ENCODE data around the gene CDH4. TPM values are rescaled to one million over a fixed set of nuclear protein-coding genes. Genes with fewer than 3 reads are reported as not detected.

CDH4 gene
- polyA plus RNA-seq, 4 donors: 1.1 to 8.1 (median 6.9) TPM

DNA sequence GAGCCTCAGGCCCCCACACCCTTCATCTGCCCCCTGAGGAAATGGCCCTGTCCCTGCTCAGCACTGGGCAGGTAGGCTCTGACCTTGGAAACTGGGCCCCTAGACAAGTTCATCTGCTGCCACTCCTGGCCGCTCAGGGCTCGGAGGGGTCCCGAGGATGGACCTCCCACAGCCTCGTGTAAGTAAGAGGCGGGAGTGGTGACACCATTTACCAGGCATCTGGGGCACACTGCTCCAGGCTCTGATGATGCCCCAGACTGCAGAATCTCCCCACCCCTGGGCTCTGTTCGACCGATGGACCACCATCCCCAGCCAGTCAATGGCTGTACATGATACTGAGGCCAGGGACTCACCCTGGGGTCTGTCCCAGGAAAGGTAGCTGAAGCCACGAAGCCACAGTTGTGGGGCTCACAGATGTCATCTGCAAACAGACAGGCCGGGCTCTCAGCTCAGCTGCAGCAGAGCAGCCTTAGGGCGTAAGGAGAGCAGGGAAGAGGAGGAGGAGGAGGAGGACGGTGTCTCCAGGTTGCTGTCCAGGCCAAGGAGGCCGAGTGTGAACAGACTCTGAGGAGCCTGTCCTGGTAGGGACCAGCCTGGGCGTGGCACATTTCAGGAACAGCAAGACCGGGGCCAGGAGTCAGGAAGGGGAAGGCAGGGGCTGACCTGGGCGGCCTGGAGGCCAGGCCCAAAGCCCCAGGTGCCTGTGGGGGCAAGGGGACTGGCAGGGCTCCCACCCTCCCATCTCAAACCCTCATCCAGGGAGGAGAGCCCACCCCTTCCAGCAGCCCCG, 513.2 kb downstream of the CDH4 start:
- no peak for DNase-seq (ENCODE audit: low read depth in 4 of 4, low spot score in 3 of 4)

DNA sequence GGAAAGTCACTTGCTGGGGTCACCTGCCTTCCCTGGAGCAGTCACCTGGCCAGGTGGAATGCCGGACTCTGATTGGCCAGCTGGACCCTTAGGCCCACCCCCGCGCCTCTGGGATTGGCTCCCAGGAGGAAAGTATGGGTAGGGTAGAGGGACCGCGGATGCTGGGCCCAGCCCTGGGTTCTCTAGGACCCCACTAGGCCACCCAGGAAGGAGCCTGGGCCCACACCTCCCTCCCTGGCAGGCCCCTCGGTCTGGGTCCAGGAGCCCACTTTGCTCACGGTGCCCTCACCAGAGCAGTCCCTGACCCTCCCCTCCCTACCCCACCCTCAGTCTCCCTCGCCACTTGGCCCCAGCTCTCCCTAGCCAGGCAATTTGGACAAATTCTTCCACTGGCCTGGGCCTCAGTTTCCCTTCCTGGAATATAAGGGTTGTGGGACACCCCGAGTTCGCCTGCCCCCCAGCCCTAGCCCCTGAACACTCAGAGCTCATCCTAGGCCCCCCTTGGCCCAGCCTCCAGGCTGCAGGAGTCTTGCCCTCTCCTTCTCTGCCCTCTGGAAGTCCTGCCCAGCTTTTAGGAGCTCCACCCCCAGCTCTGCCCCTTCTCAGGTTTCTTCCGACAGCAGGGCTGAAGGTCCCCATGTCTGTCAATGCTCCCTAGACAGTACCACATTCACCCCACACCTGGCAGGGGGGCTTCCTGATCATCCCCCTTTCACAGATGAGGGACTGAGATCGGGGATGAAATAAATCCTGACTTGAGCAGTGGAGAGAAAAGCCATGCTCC, 514.0 kb downstream of the CDH4 start:
- DNase-seq (ENCODE audit: low read depth in 4 of 4, low spot score in 3 of 4): no peak

DNA sequence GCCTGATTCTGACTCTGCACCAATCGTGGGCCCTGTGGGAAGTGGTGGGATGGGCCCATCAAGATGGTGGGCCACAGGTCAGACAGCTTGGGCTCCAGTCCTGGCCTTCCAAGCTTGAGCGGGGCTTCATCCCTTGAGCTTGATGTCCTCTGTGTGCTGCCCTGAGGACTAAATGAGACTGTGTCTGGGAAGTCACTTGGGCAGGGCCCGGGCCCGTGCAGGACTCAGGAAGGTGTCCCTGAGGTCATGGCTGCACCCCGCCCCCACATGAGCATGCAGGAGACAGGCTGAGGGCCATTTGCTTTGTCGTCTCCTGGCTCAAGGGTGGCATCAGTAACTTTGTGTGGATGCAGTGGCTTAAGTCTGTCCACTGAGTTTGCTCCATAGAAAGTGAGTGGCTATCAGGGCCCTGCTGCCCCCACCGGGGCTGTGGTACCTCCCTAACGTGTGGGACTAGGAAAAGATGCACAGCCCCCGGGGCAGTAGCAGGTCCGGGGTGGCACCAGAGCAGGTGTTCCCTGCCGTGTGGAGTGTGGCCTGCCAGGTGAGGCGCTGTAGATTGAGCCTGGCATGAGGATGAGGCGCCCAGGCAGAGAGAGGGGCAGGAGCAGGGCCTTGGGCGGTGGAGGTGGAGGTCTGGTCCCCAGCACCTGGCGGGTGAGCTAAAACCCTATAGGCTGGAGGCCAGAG, 515.0 kb downstream of the CDH4 start:
- DNase-seq (ENCODE audit: low read depth in 4 of 4, low spot score in 3 of 4): no peak

DNA sequence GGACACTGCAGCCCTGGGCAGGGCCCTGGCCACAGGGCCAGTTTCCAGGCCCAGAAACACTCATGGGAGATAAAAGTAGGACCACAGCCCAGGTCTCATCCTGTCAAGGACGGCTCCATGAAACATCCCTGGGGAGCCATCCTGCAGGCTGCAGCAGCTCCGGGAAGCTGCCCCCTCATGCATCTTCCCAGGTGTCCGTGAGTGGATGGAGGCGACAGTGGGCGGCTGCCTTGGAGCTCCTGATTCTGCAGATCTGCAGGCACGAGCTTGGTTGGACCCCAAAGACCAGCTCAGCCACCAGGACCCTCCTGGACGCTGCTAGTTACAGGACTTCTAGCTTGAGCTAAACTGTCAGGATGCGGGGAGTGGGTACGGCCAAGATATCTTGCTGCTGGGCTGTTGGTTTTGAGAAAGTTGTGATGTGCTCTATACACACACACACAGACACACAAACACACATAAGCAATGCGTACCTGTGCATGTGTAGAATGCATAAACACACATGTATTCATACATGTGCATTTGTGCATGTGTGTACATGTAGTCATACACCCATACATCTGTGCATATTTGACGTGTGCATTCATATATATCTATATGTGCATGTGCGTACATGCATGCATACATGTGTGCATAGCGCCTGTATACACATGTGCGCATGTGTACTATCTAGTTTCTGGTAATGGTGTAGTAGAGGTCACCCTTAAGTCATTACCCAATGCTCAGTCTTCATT, 515.9 kb downstream of the CDH4 start:
- DNase-seq (ENCODE audit: low read depth in 4 of 4, low spot score in 3 of 4): no peak

DNA sequence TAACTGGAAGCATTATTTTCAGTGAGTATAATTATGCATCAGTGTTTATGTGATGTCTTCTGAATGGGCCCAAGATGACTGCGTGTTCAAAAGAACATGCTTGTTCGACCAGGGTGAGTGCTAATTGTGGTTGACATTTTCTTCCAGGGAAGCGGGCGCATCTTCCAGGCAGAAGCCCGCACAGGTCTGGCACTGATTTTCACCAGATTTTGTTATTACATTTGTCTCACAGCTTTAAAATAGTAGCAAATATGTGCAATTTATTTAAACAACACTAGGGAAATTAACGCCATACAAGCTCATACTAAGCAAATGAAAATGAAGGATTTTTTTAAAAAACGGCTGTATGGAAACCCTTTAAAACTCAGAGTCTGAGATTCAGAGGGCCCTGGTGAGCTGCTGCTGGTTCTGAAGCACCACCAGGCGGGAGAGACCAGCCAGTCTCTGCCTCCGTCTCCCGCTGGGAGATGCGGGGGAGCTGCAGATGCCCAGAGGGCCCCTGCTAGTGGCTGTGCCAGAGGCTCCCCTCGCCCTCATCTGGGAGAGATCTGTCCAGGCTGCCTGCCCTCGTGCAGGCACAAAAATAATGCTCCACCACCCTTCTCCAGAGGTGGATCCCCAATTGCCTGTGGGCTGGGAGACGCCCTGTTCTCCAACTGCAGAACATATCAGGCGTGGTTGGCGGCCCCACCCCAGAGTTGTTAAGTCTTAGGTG, 516.7 kb downstream of the CDH4 start:
- no peak for DNase-seq (ENCODE audit: low read depth in 4 of 4, low spot score in 3 of 4)

DNA sequence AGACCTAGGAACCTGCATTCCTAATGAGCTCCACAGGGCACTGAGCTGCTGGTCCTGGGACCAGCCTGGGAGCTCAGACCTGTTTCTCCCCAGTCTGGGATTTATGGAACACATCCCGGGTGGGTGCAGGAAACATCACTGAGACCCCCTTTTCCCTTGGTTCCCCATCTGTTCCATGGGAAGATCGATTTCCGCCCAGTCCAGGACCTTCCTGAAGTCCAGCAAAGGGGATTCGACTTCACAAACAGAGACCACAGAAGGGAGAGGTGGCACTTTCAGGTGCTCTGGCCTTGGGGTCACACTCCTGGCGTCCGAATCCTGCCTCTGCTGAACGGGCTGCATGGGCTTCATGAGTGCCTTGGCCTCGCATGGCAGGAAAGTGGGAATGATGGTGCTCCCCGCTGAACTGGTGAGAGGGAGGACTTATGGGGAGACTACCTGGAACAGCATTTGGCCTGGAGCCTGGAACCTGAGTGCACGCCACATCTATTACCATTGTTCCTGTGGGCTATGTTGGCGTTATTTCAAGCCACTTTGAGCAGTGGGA, 517.3 kb downstream of the CDH4 start:
- no peak for DNase-seq (ENCODE audit: low read depth in 4 of 4, low spot score in 3 of 4)

DNA sequence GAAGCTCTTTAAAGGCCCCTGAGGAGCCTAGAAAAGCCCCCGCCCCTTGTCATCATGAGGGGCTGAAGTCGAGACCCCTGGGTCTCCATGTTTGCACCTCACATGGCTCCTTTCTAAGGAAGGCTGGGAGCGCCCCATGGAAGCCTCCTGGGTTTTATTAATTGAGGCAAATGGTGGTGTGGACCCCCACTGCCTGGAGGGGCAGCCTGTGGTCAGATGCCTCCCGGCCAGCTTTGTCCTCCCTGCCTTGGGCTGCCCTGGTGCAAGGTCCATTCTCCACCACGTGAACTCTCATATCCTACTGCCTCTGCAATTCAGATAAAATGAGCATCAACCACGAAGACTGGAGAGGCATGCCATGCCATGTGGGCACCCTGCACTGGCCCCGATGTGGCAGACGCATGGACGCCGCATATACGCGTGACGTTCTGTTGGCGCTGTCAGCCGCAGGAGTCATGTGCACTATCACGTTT, 518.1 kb downstream of the CDH4 start:
- DNase-seq (ENCODE audit: low read depth in 4 of 4, low spot score in 3 of 4): no peak

DNA sequence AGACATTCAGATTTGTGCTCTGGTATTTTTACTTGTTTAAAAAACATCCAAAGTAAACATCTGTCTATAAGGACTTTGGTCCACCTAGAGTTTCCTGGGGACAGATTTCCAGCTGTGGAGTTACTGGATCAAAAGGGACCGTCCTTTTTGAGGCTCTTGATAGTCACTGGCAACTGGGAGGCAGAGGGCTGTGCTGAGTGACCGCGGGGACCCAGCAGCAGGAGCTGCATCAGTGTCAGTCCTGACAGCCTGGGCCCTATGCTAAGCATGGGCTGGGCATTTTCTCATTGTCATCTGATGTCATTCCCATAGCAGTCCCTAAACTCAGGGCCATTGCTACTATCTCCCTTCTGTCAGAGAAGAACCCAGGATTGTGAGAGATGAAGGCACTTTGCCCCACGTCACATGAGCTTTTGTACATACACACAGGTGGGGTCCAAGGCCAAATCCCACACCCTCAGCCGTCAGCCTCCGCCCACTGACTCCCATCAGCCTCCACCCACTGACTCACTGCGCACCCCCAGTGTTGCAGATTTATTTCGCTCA, 519.8 kb downstream of the CDH4 start:
- no peak for DNase-seq (ENCODE audit: low read depth in 4 of 4, low spot score in 3 of 4)

DNA sequence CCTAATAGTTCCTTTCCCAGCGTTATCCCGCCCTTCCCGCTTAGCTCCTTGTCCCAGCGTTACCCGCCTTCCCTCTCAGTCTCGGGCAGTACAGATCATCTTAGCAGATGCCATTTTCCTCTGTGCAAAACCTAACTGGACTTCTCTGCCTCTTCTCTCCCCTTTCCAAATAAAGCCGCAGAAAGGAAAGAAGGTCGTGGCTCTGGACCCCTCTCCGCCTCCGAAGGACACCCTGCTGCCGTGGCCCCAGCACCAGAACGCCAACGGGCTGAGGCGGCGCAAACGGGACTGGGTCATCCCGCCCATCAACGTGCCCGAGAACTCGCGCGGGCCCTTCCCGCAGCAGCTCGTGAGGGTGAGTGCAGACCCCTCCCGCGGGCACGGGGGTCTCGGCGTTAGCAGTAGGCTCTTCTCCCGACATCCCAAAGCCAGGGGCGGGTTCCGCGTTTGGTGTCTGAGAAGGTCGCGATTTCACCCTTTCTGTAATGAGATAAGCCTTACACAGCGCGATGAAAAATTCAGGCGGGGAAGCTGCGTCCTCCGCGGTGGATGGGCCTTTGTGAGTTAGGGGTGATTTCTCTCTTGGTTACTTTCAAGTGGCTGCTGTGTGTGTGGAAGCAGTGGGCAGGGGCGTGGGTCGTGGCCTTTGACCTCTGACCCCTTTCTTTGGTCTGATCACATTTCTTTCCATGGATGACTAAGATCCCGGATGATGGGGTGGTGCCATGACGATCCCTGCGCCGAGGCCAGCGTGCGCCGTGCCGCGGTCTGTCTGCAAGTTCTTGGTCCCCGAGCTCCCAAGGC, 521.0 kb downstream of the CDH4 start:
- DNase-seq (ENCODE audit: low read depth in 4 of 4, low spot score in 3 of 4): no peak

DNA sequence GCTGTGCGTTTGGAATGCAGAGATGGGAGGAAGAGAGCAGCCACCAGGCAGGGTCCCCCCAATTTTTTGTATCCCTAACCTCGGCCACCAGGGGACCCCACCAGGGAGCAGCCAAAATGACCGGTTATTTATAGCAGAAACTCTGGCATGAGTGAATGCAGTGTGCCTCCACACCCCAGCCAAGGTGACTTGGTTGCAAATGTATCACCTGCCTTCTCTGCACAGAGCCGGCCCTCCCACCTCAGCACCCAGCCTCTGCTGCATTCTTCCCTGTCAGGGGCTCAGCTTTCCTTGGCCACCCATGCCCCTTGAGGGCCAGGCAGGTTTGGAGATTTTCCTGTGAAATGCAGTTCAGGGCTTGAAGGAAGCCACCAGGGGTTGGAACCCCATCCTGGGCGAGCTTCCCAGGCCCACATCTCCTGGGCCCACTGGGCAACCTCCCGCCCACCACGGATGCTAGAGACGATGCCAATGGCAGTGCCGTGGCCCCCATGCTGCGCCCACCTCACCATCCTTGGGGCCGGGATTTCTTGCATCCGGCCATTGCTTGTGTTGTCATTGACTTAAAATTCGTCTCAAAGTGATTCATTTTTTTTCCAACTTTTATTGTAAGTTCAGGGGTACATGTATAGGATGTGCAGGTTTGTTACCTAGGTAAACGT, 522.0 kb downstream of the CDH4 start:
- DNase-seq (ENCODE audit: low read depth in 4 of 4, low spot score in 3 of 4): no peak

DNA sequence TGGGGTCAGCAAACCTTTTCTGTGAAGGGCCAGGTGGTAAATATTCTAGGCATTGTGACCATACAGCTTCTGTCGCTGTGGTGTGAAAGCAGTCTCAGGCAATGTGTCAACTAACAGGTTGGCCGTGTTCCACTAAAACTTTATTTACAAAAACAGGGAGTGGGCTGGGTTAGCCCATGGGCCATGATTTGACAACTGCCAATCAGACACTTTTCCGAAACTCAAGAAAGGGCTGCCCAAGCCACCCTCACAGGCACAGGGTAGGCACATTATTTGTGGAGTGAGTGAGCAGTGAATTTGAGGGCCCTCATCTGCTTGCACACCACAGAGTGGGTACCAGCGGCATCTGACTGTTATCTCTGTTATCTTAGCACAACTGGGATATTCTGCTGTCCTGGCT, 523.4 kb downstream of the CDH4 start:
- no peak for DNase-seq (ENCODE audit: low read depth in 4 of 4, low spot score in 3 of 4)

DNA sequence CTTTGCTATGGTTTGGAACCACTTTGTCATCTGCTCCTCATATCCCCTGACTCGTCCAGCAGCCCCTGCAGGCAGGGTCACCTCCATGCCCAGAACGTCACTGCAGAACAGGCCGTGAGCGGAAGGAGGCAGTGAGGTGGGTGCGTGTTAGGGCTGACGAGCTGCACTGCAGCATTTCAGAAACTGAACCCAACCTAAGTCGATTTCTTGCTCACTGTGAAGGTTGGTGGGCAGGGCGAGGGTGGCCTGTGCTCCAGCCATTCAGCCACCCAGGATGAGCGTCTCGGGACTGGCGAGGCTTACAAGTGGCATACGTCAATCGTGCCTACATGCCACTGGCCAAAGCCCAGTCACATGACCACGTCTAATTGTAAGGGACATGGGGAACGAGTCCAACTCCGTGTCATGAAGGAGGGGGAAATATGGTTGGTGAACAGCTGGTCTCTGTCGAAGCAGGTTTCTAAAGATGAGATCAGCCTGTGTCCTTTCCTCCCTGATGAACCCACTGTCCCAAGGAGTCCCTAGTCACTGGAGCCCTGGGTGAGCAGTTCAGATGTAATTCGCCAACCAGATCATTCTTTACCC, 524.5 kb downstream of the CDH4 start:
- DNase-seq (ENCODE audit: low read depth in 4 of 4, low spot score in 3 of 4): no peak

DNA sequence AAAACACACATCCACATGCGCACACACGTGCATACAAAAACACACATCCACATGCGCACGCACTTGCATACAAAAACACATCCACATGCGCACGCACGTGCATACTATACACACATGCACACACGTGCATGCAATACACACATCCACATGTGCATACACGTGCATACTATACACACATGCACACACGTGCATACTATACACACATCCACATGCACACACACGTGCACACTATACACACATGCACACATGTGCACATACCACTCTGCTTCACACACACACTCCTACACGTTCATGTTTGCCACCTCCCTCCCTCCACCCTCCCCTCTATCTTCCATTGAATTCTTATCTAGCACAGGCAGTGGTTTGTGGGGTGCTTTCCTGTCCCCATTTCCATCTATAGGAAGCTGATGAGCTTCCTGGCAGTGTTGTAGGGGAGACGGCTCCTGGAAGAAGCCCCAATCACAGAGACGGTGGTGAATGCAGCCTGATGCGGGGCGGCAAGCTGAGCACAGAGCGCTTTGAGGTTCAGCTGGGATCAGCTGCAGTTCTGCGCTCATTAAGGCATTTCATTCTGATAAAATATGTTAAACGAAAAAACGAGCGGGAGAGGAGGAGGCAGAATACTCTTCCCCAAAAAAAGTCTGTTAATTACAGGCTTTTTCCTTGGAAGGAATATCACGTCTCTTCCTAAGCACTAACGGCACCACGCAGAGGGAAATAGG, 525.9 kb downstream of the CDH4 start:
- no peak for DNase-seq (ENCODE audit: low read depth in 4 of 4, low spot score in 3 of 4)

DNA sequence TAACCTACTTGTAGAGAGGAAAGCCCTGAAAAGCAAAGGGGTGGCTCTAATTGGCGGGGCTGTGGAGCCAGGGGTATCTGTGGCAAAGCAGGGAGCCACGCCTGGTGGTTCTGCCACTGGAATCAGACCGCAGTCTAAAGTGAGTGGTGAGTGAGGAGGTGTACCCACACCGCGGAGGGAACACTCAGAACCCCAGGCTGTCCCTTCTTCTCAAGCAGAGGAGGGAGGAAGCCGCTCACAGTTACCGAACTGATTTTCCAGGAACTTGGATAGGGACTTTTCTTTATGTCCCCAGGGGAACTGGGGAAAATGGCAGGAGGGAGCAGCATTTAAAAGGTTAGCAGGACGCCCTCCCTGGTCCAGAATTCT, 526.4 kb downstream of the CDH4 start:
- DNase-seq (ENCODE audit: low read depth in 4 of 4, low spot score in 3 of 4): no peak

DNA sequence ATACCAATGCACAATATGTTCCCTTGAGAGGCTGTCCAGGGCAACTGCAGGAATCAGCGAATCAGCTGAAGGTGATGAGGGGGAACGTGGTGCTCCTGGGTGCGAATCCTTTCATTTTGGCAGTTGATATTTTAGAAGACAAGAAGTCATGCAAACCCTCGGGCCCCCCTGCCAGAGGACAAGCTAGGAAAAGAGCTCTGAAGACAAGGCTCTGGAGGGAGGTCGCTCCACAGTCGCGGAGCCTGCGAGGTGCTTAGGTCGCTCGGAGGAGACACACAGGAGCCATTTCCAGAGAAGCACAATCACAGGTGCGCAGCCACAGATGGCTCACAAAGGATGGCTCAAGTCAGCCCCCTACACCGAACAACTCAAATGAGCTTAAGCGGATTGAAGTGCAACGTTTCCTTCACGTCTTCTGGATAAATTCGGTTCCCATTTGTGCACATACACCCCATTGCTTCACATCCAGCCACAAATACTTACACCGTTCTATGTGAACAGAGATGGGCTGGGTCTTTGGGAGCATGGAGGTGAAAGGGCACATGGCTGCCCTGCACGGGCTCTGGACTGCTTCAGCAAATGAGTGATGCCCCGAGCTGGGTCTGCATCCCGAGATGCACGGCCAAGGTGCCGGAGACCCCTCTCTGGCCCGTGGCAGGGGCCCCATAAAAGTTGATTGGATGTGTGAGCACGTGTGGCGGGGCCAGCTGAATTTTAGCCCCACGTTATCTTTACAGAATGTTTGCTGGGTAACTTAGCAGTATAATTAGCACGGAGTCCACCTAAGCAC, 527.3 kb downstream of the CDH4 start:
- DNase-seq (ENCODE audit: low read depth in 4 of 4, low spot score in 3 of 4): no peak

DNA sequence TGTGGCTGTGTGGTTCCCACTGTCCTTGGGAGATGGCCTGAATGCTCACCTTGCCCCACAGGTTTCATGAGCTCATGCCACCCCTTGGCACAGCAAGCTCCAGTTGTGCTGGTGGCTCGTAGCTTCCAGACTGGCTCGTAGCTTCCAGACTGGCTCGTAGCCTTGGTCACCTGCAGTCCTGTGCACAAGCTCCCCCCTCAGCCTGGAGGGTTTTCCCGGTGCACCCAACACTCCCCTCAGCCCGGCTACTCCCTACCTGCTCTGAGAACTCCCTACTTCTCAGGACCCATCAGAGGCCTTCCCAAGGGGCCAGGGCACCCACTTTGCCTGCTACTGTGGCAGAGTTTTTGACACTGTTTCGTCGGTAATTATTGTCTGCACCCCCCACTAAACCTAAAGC, 528.0 kb downstream of the CDH4 start:
- DNase-seq (ENCODE audit: low read depth in 4 of 4, low spot score in 3 of 4): no peak
